ENCODE data around the gene CSE1L. TPM values are rescaled to one million over a fixed set of nuclear protein-coding genes. Genes with fewer than 3 reads are reported as not detected.

CSE1L gene
- polyA plus RNA-seq, 1 donor from 2014 or later = 74.2 TPM

- TF ChIP-seq SMC3 (conservative IDR thresholded peaks at IDR 0.05; ENCODE audit: poor library complexity) (no peak), EZH2 (IDR thresholded peaks at IDR 0.05; ENCODE audit: borderline replicate concordance, insufficient read depth, low read length, poor library complexity, severe bottlenecking) (no peak), TAF1 (IDR thresholded peaks at IDR 0.05; ENCODE audit: low read depth) (no peak), MXI1 (conservative IDR thresholded peaks at IDR 0.05; ENCODE audit: poor library complexity, severe bottlenecking) (no peak)
- Histone ChIP-seq H2AFZ (ENCODE audit: low read depth, low read length) (no peak overlapping the region), H3K4me2 (ENCODE audit: low read length) (no peak overlapping the region), H3K79me2 (replicated peaks; ENCODE audit: insufficient read depth, low read length) (no peaks in the 10 kb centered on the region), H3K27me3 (ENCODE audit: insufficient read depth, low read depth, low read length) (no peaks in the 10 kb centered on the region), H3K36me3 (ENCODE audit: insufficient read depth, low read length) (no peaks in the 10 kb centered on the region), H3K27ac (ENCODE audit: low read length) (no peak overlapping the region), H3K9me2 (ENCODE audit: insufficient read depth, low read length) (no peaks in the 10 kb centered on the region), H3K4me3 (ENCODE audit: low read length) (no peak overlapping the region), H3K9me3 (ENCODE audit: low read length) (no peaks in the 10 kb centered on the region), H3K9ac (ENCODE audit: low read length) (no peak overlapping the region), H4K20me1 (ENCODE audit: insufficient read depth) (no peaks in the 10 kb centered on the region), H3F3A (ENCODE audit: insufficient read depth, low read length, poor library complexity, severe bottlenecking) (no peaks in the 10 kb centered on the region)
Measured at GRCh38 chr20:49140411-49140810, 94.3 kb downstream of the CSE1L start.

- no peak overlapping the region for H2AFZ ChIP-seq (ENCODE audit: low read depth, low read length)
- no peak overlapping the region for H3K9ac ChIP-seq (ENCODE audit: low read length)
- H3F3A ChIP-seq (ENCODE audit: insufficient read depth, low read length, poor library complexity, severe bottlenecking) = no peaks in the 10 kb centered on the region
- no peaks in the 10 kb centered on the region for H3K79me2 ChIP-seq (replicated peaks; ENCODE audit: insufficient read depth, low read length)
- no peaks in the 10 kb centered on the region for H3K9me2 ChIP-seq (ENCODE audit: insufficient read depth, low read length)
- H3K4me3 ChIP-seq (ENCODE audit: low read length) = no peak overlapping the region
- no peak for TF ChIP-seq TAF1 (IDR thresholded peaks at IDR 0.05; ENCODE audit: low read depth)
- no peak for TF ChIP-seq SMC3 (conservative IDR thresholded peaks at IDR 0.05; ENCODE audit: poor library complexity)
- no peak for TF ChIP-seq REST (IDR thresholded peaks at IDR 0.05; ENCODE audit: borderline replicate concordance)
- TF ChIP-seq EP300 (conservative IDR thresholded peaks at IDR 0.05; ENCODE audit: poor library complexity, severe bottlenecking) = no peak
- TF ChIP-seq RAD21 (conservative IDR thresholded peaks at IDR 0.05) = no peak
- TF ChIP-seq EZH2 (IDR thresholded peaks at IDR 0.05; ENCODE audit: borderline replicate concordance, insufficient read depth, low read length, poor library complexity, severe bottlenecking) = no peak
- no peak for TF ChIP-seq POLR2AphosphoS5 (IDR thresholded peaks at IDR 0.05)
- no peak for TF ChIP-seq MXI1 (conservative IDR thresholded peaks at IDR 0.05; ENCODE audit: poor library complexity, severe bottlenecking)
- TF ChIP-seq CTCF (IDR thresholded peaks at IDR 0.05; ENCODE audit: poor library complexity, severe bottlenecking) = no peak
- H4K20me1 ChIP-seq (ENCODE audit: insufficient read depth) = no peaks in the 10 kb centered on the region
- H3K9me3 ChIP-seq (ENCODE audit: low read length) = no peaks in the 10 kb centered on the region
- no peak overlapping the region for H3K27ac ChIP-seq (ENCODE audit: low read length)
- no peaks in the 10 kb centered on the region for H3K27me3 ChIP-seq (ENCODE audit: insufficient read depth, low read depth, low read length)
- H3K36me3 ChIP-seq (ENCODE audit: insufficient read depth, low read length) = no peaks in the 10 kb centered on the region
- no peak overlapping the region for H3K4me2 ChIP-seq (ENCODE audit: low read length)
Measured at GRCh38 chr20:49140834-49141233, 94.7 kb downstream of the CSE1L start.

Small RNA genes within 50 kb of the gene (small RNA-seq; reads per million reads assigned to genes)
- gene SNAP23P1 = 0 reads per million in 3 experiments

Other genes with a start within 250 kb of the CSE1L start
- 0.06 and 0.44 TPM in 2 replicates for gene PREX1, start 218.3 kb upstream of the CSE1L start, polyA plus RNA-seq
- gene ARFGEF2, start 124.6 kb upstream of the CSE1L start, polyA plus RNA-seq = 19.8 and 21.7 TPM in 2 replicates
- 43.1 and 43.3 TPM in 2 replicates for gene STAU1, start 142.0 kb downstream of the CSE1L start, polyA plus RNA-seq
- gene DDX27, start 173.1 kb downstream of the CSE1L start, polyA plus RNA-seq = 35.4 and 36.2 TPM in 2 replicates
- 4.7 and 5.4 TPM in 2 replicates for gene ZNFX1, start 231.7 kb downstream of the CSE1L start, polyA plus RNA-seq